ENCODE results near the gene DTNA. TPM values are rescaled to one million over a fixed set of nuclear protein-coding genes. Genes with fewer than 3 reads are reported as not detected.

DTNA gene
- total RNA-seq, 1 donor from 2014 or later: 46.5 TPM

DNA sequence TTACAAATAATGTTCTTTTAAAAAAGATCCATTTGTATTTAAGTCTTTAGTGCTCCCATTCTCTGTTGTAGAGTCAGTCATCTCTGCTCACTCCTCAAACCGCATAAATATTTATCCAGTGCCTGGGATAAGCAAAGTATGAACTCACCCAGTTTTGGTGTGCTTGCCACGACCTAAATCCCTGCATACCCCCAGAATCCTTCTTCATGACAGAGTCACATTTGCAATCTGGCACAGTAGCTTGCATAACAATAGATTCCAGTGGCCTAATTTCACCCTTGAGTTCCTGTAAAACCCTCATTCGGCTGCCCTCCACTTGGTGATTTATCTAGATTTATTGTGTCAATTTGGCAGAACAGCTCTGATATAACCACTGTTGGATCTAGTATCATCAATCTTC lies 92.9 kb downstream of the DTNA start:
- FAIRE-seq: no peak
- no peak for DNase-seq (ENCODE audit: low spot score in 2 of 2)

DNA sequence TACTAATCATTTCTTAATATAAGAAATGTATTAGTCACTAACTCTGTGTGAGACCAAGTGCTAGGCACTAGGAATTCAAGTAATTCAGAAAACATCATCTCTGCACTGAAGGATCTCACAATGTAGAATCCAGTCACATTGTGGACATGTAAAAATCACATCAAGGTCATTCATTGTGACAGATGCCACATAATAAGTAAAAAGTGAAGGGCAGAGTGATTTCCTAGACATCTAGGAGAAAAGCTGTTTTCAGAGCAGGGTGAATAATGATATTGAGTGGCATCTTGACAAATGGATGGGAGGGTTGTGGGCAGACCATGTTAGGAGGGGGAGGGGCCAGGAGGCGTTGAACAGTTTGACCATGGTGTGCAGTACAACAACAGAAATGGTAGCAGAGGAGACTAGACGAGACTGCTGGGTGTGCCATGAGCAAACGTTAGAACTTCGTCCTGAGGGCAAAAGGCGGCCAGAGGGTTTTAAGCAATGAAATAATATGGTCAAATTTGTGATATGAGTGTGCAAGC lies 93.8 kb downstream of the DTNA start:
- DNase-seq (ENCODE audit: low spot score in 2 of 2): no peak
- FAIRE-seq: no peak

DNA sequence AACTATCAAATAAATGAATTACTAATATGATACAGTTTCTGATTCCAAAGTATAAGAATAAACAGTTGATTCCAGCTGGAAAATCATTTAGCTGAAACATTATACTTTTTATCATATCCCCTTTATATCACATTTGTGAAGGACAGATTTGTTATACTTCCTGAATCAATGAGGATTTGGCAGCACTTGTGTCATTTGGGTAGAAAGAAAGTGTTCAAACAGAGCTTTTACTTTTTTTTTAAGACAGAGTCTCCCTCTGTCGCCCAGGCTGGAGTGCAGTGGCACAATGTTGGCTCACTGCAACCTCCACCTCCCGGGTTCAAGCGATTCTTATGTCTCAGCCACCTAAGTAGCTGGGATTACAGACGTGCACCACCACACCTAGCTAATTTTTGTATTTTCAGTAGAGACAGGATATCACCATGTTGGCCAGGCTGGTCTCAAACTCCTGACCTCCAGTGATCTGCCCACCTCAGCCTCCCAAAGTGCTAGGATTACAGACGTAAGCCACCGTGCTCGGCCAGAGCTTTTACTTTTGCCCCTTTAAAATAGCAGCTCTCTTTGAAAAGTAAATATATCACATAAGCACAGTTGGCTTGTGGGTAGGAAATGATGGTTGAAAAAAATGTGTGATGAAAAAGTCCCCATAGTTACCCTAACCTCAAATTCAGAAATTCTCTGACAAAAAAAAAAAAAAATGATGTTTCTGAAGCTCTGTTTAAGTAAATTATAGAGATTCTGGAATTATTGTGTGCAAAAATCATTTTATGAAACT lies 95.2 kb downstream of the DTNA start:
- FAIRE-seq (no peak), DNase-seq (ENCODE audit: low spot score in 2 of 2) (no peak)

DNA sequence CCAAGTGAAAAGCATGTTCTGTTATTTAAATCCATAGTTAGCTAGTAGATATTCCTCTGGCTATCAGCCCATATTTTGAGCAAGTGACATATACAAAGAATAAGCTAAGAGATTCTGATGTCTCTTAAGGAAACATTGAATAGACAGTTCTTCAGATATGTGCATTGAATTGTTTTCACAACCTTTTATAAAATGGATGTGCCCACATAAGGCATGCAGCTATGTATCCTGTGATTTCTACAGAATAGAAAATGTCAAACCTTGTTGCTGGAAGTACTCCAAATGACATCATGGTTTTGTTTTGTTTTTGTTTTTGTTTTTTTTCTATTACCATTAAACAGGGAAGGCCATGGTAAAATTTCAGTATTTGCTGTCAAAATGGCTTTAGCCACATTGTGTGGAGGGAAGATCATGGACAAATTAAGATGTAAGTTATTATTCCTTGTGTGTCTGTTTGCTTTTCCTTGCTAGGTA lies 95.8 kb downstream of the DTNA start:
- no peak for DNase-seq (ENCODE audit: low spot score in 2 of 2)
- FAIRE-seq: no peak

DNA sequence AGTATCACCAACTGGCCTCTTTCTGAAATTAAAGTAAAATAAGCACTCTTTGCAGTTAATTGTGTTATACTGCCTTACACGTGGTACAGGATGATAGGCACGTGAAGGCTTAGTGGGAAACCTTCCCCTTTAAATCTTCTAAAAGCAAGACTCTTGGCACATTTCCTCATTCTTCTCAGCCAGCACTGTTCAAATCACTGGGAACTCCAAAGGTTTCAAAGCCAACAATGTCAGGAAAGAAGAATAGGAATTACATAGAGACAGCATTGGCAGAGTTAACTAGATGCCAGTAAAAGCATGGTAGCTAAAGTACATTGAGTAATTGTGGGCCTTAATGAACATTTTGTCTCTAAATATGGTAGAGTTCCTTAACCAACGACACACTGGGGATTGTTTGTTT lies 96.4 kb downstream of the DTNA start:
- DNase-seq (ENCODE audit: low spot score in 2 of 2): no peak

DNA sequence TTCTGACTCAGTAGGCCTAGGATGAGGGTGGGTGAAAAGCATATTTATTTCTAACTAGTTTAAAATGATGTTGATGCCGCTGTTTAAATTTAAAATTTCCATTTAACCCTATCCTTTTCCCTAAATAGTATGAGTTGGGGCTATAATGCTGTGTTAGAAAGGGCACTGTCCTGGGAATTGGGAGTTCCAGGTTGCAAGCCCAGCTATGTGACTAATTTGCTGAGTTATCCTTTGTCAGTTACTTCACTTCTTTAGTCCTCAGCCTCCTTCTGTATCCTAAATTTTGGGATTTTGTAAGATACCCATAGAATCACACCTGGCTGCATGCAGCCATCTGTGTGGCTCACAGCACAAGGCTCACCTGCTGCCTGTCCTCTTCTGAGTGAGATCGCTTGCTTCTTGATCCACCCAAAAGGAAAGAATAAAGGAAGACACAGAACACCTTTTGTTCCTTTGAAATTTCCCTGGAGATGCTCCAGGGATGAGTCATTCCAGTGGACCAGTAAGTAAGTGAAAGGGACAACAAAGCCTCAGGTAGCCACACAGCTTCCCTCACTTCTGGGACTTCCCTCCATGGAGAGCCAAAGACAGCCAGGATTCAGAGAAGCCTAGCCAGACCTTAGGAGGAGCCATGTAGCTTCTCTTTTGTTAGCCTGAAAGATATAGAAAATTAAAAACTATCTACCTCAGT lies 97.2 kb downstream of the DTNA start:
- DNase-seq (ENCODE audit: low spot score in 2 of 2): no peak
- FAIRE-seq: no peak

More for the DNA sequence above, 96.4 kb downstream of the DTNA start:
- no peak for FAIRE-seq

DNA sequence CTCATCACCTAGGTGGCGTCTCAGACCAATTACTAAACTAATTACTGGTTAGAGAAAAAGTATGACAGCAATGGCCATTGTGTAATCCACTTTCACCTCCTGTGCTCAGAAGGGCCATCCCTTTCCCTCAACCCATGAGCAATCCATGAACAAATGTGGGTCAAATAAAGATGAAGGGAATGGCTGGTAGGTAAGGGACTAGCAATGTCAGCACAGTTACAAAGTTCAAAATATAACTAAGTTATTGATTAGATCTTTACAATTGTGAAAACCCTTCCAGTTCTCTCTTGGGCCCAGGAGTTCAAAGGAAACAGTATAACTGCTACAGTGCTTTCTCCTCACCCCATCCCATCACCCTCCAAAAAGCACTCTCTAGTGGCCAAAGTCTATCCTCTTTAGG lies 98.3 kb downstream of the DTNA start:
- FAIRE-seq (no peak), DNase-seq (ENCODE audit: low spot score in 2 of 2) (no peak)

DNA sequence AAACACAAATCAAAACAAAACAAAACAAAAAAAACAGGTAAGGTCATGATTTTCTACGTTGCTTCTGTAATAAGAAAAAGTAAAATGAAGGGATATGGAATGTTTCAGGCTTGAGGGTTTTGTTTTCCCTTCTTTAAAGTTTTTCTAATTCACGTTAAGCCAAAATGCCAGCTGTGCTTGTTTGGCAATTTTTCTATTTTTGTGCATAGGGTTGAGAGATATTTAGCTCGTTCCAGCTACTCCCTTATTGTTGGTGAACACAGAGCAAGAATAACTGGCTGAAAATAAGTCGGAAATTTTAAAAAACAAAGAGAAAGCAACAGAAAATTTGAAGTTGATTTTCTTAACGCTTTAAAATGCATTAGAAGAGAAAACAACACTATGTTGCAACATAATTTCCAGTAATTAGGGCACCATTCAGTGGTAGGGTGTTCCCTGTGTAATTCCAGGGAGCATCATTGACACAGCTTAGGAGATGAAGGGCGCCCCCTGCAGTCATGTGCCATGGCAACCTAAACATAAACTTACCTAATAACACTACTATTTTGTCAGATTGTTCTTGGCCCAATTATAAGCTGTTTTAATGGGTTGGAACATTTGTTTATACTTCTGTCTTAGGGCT lies 99.5 kb downstream of the DTNA start:
- FAIRE-seq (no peak), DNase-seq (ENCODE audit: low spot score in 2 of 2) (no peak)

DNA sequence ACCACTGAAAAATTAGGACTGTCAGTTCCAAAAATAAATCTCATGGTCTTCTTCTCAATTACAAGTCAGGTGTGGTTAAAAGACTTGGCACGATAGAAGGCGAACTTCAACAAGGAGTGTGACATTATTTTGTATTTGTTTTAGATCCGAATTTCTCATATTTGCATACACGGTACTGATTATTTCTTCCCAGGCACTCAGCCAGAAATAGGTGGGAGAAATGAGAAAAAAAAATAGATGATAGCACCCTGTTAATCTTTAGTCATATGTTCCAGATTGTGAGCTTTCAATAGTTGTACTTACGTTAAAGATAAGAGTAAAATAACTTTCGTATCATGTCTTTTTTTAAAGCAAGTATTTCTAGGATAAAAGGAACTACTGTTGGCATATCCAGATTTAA lies 106.1 kb downstream of the DTNA start:
- DNase-seq (ENCODE audit: low spot score in 2 of 2): no peak
- FAIRE-seq: no peak

DNA sequence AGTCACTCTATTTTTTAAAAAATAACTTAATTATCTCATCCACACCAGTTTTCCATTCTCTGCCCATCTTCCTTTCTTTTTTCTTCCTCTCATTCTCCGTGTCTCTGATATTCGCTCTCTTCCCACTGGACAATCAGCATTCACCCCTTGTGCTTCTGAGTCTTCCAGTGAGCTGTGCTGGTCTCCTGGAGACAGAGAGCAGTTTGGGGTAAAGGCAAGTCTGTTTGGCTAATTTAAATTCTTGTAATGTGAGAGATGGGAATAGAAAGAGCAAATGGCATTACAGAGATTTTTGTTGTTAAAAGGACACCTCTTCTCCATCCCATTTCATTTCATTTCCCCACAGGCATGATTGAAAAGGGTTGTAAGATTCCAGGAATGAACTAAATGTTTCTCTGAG lies 107.5 kb downstream of the DTNA start:
- no peak for FAIRE-seq
- no peak for DNase-seq (ENCODE audit: low spot score in 2 of 2)

DNA sequence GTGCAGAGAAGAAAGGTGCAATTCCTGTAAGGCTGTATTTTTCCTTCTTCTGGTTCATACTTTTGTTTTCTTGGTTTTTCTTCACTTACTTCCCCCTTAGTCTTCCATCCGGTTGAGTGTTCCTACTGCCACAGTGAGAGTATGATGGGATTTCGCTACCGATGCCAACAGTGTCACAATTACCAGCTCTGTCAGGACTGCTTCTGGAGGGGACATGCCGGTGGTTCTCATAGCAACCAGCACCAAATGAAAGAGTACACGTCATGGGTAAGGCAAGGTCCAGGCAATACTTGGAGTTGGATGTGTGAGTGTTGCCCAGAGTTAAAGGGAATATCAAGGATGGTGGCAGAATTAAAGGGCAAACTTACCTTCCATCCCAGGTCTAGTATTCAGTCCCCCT lies 108.0 kb downstream of the DTNA start:
- no peak for DNase-seq (ENCODE audit: low spot score in 2 of 2)
- no peak for FAIRE-seq

DNA sequence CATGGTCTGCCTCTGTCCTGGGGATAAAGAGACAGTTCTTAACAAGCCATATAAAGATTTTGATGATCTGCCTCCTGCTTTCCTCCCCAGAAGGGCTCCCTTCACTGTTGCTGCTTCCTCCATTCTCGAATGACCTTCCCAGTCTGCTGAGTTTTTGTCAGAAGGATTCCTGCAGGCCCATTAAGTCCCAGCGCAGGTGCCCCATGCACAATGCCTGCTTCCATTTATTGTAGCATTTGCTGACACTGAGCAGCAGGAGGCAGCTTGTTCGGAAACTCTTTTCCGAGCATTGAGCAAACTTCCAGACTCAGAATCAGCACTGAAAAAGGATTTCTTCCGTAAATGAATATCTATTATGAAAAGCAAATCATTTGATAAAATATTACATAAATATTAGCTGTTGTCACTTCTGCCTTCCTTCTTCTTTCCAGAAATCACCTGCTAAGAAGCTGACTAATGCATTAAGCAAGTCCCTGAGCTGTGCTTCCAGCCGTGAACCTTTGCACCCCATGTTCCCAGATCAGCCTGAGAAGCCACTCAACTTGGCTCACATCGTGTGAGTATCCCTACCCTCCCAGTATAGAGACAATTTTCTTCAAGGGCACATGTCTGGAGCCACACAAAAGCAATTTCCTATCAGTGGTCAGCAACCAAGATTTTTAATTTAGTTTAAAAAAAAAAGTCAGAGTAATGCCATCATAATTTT lies 110.4 kb downstream of the DTNA start:
- DNase-seq (ENCODE audit: low spot score in 2 of 2) (no peak), FAIRE-seq (no peak)

DNA sequence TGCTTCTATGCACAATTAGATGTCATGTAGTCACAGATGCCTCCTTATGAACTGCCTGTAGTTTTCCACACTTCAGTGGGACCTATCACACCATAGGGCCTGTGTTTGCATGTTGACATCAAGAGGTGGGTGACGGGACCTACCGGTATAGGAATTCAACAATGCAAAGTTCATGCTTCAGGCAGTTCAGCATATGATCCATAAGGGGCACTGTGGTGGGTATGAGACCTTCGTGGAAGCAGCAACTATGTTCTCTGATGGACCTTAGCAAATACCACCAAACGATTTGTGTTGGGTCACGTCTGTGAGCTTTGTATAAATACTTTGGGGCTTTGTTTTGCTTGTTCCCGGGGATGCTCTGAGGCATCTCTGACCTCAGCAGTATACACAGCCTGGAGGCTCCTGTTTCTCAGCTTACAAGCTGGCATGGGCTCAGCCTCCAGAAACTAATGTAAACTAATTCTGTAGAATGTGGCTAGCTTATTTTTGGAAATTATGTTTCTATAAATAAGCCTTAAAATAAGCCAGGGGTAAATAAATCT lies 111.6 kb downstream of the DTNA start:
- DNase-seq (ENCODE audit: low spot score in 2 of 2) (no peak), FAIRE-seq (no peak)

DNA sequence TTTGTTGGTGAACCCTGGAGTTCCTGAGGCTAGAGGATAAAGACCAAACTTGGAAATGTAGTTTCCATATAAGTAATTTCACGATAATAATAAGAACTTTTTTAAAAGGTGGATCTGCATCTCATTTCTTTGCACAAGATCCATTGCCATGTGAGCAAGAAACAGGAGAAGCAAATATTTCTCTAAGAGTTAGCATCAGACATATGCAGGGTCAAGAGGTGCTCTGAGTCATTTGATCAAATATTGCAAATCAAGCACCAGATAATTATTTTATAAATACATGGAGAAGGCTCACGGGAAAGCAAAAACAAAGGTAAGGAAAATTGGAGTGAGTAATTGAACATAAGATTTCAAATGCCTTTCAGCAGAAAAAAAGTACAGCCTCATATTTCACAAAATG lies 118.0 kb downstream of the DTNA start:
- FAIRE-seq (no peak), DNase-seq (ENCODE audit: low spot score in 2 of 2) (no peak)

DNA sequence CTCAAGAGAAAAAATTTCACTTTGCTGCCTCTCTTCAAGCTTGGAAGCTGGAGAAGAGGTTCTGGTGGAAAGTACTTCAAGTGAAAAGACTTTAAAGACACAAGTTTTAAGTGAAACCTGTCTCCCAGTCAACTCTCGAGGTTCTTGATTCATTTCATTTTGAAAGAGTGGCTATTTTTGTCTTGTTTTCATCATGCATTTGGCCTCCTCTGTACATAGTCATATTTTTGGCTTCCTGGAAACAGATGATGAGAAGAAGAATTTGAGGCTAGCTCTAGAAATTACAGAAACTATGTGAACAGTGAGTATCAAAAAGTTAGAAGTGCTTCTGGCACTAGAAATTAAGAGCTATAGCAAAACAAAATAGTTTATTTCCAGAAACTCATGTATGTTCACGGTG lies 124.8 kb downstream of the DTNA start:
- no peak for DNase-seq (ENCODE audit: low spot score in 2 of 2)

DNA sequence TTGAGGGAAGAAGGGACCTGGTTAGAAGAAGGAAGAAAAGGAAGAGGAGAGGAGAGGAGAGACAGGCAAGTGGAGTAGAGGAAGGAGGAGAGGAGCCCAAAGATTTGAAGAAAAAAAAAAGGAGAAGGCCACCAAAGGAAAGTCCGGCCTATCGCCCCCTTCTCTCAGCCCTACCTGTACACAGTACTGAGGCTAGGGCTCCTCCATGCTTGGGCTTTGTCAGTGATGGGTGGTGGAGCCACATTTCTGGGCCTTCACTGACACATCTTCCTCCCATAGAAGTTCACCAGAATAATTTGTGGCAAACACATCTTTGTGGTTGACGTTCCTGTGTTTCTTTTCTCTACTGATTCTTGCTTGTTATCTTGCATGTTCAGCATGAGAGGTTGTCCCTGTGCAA lies 125.4 kb downstream of the DTNA start:
- FAIRE-seq (no peak), DNase-seq (ENCODE audit: low spot score in 2 of 2) (no peak)

More for the DNA sequence above, 124.8 kb downstream of the DTNA start:
- no peak for FAIRE-seq

DNA sequence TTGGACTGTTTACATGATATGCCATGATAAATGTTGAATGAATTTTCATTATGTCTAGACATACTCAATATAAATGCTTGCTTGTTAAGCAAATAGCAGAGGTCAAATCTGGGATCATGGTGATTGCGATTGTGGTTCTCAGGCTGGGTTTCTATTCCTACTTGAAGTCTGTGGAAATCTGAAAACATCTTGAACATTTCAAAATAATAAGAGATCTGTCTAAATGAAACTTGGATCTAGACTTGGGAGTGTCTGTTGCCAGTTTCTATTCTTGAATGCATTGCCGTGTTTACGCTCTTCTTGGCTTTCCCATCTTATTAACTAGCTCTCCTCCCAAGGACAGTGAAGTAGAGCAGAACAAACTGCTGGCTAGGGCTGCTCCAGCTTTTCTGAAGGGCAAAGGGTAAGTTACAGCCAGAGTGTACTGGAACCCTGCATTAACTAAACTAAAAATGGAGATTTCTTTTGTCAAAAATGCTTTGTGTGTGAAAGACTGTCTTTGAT lies 127.7 kb downstream of the DTNA start:
- DNase-seq (ENCODE audit: low spot score in 2 of 2): no peak
- no peak for FAIRE-seq

DNA sequence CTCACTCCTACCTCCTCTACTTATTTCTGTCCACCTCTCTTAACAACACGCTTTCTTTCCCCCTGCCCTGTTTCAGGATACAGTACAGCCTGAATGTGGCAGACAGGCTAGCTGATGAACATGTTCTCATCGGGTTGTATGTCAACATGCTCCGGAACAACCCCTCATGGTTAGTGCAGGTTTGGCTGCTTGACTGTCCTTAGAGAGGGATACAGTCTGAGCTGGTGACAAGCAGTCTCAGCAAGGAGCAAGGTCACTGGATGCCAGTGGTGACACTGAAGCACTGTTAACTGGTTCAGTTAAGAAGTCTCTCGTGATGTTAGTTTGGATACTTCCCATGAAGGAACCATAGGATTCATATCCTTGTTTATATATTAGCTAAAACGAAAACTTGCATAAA lies 128.6 kb downstream of the DTNA start:
- FAIRE-seq (no peak), DNase-seq (ENCODE audit: low spot score in 2 of 2) (no peak)

DNA sequence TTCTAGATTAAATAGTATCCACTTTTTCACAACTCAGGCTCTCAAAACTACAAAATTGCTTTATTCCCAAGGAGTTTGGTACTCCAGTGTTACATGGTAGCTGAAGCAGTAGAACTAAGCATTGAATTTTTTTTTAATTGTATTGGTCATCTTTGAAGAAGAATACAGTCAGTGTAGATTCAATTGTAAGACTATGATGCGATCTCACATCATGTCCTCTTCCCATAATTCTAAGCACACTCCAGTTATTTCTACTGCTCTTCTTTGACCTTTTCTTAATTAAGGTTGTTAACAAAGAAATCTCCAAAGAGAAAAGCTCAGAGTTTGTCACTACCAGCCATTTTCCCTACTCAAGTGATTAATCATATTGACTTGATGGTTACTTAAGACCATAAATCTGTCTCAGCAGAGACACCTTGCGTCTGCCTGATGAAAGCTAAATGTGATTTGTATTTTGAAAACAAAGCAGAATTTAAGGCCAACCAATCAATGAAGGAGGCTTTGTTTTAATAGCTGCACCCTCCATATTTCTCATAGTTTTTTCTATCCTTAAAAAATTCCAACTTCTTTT lies 130.2 kb downstream of the DTNA start:
- DNase-seq (ENCODE audit: low spot score in 2 of 2): no peak
- no peak for FAIRE-seq

DNA sequence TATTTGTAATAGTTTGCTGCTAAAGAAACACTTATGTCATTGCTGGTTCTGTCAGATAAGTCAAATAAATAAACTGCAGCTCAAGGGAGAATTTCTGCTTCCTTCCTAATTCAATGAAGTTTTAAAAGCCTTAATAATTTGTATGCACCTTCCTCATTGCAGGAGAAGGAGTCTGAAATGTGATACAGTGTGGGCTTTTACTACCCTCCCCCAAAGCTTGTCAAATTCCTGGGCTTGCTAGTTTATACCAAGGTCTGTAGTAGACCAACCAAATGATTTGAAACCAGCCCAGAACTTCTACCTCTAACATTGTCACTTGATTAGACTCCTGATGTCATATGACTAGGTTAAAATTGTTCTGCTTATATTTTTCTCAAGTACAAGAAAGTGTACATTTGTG lies 131.8 kb downstream of the DTNA start:
- DNase-seq (ENCODE audit: low spot score in 2 of 2) (no peak), FAIRE-seq (no peak)

Measured in frontal cortex (tissue), 4 donors.